BE2C (cell line): ENCODE measurements around the gene PSMC3.

Experiments
- DNase-seq: peaks from one replicate; pipeline ENCODE4 v3.0.0-alpha.2; 2020
- H3K27me3 ChIP-seq: fragments of 250-450 bp; sonication (Bioruptor Pico); 2 replicates; pipeline ENCODE4 v1.5.1; 2020; ENCODE audit warnings: mild to moderate bottlenecking
- H3K36me3 ChIP-seq: fragments of 250-450 bp; sonication (Bioruptor Pico); 2 replicates; pipeline ENCODE4 v1.5.1; 2020; ENCODE audit warnings: mild to moderate bottlenecking
- H3K4me1 ChIP-seq: fragments of 250-450 bp; sonication (Bioruptor Pico); 2 replicates; pipeline ENCODE4 v1.5.1; 2020
- H3K4me3 ChIP-seq: 2 replicates; pipeline ENCODE4 v1.5.1; 2011; ENCODE audit warnings: low read depth, low read length
- H3K9me3 ChIP-seq: fragments of 250-450 bp; sonication (Bioruptor Pico); 2 replicates; pipeline ENCODE4 v1.5.1; 2020
- CTCF ChIP-seq: IDR thresholded peaks from 2 replicates; pipeline ENCODE4 v1.5.1; 2012; ENCODE audit warnings: mild to moderate bottlenecking, low read depth, low read length

Gene PSMC3

GRCh38 chr11:47375020-47375419 is 51.2 kb downstream of the PSMC3 start:
- Histone ChIP-seq H3K27me3 (no peaks in the 10 kb centered on the region), H3K36me3 (no peaks in the 10 kb centered on the region), H3K4me1 (no peaks in the 10 kb centered on the region), H3K9me3 (no peaks in the 10 kb centered on the region), H3K4me3 (no peak overlapping the region)
- no peak for TF ChIP-seq CTCF
- DNase-seq, result no peak

GRCh38 chr11:47374720-47375019 is 51.6 kb downstream of the PSMC3 start:
- Histone ChIP-seq H3K4me1 (no peaks in the 10 kb centered on the region), H3K4me3 (no peak overlapping the region), H3K27me3 (no peaks in the 10 kb centered on the region), H3K9me3 (no peaks in the 10 kb centered on the region), H3K36me3 (no peaks in the 10 kb centered on the region)
- TF ChIP-seq CTCF, result no peak
- no peak for DNase-seq

DNA sequence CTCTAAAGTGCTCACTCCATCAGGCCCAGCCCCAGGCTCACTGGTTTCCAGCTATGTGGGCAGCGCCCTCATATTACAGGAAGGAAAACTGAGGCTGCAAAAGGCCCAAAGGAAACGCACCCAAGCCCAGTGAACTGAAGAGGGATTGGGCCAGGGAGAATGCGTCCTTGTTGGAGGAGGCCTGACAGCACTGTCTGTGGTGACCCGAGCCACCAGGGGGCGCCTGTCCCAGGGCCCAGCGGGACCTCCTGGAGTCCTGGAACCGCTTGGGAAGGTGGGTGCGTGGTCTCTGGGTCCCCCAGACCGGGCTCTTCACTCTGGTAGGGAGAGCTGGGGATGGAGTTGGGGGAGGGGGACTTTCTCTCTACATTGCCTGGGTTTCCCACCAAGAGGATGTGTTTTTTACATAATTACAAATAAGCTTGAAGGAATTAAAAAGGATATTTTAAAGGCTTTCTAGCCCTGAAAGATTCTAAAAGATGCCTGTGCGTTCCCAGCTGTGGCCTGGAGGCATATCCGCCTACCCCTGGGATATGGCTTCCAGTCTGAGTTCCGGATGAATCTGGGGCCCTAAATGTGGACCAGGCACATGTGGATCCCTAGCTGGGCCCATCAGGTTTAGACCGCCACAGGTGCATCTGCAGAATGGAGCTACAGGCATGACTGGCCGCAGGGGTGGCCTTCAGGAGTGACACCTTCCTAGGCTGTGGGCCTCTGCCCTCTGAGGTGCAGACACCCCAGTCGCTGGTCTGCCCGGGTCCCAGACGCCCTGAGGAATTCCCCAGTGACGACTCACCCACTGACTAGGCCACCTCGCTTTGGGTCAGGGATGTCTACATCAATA is 52.1 kb downstream of the PSMC3 start:
- Histone ChIP-seq H3K27me3 (no peaks in the 10 kb centered on the region), H3K4me1 (no peaks in the 10 kb centered on the region), H3K9me3 (no peaks in the 10 kb centered on the region), H3K36me3 (no peaks in the 10 kb centered on the region), H3K4me3 (no peak overlapping the region)
- TF ChIP-seq CTCF, result peak; percentile 81
- peak; percentile 84 for DNase-seq

- Histone ChIP-seq H3K4me1 (no peaks in the 10 kb centered on the region), H3K27me3 (no peaks in the 10 kb centered on the region), H3K9me3 (no peaks in the 10 kb centered on the region), H3K36me3 (no peaks in the 10 kb centered on the region), H3K4me3 (no peak overlapping the region)
- no peak for TF ChIP-seq CTCF
- DNase-seq, result no peak
Measured at GRCh38 chr11:47372422-47372821, 53.8 kb downstream of the PSMC3 start.

DNA sequence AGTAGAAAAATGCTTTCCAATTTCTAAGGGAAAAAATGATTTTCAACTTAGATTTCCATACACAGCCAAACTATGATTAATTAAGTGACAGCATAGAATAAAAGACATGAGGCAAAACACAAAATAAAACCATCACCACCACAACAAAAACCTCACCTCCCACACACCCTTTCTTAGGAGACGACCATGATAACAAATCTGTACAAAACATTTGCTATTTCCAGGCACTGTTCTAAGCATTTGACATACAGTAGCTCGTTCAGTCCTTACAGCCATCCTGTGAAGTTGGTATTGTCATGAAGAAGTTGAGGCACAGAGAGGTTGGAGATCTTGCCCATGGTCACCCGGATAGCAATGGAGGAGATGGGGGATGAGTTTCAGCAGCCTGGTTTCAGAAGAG is 56.6 kb downstream of the PSMC3 start:
- DNase-seq, result no peak
- TF ChIP-seq CTCF, result no peak
- no peak overlapping the region for H3K4me3 ChIP-seq

More for the DNA sequence above, 56.6 kb downstream of the PSMC3 start:
- Histone ChIP-seq H3K4me1 (no peaks in the 10 kb centered on the region), H3K36me3 (no peaks in the 10 kb centered on the region), H3K27me3 (no peaks in the 10 kb centered on the region), H3K9me3 (no peaks in the 10 kb centered on the region)
